ENCODE data around the gene CD247. TPM values are rescaled to one million over a fixed set of nuclear protein-coding genes. Genes with fewer than 3 reads are reported as not detected.

CD247 gene
- total and polyA plus RNA-seq, 2 of the 4 experiments (the other 2 are of a cell fraction) = not detected

DNA sequence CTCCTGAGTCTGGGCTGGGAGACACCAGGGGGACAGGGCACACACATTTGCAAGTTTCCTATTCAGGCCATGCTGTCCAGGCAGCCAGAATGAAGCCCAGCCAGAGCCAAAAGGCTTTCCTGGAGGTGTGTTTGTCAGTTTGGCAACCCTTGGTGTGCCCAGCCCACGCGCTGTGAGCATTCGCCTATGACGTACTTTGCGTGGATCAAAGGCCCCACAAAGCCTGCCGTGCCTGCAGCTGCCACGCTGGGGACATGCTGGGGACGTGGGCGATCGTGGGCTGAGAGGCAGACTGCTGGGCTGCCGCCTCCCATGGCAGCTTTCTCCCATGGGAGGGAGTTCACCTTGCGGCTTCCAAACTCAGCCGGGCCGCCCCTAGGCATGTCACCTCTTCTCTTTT lies 57.5 kb downstream of the CD247 start:
- WGBS, 2 experiments (ENCODE audit: extremely low coverage in 2 of 2, insufficient read length in 1 of 2) = 80% methylated on average over 14 of the region's 14 CpGs; no CpG with 5 or more reads in 1 of the 2 experiments

More for the DNA sequence above, 57.5 kb downstream of the CD247 start:
- no peak overlapping the region for H3K4ac ChIP-seq (ENCODE audit: low read depth, low read length)
- no peak overlapping the region for H4K5ac ChIP-seq (ENCODE audit: low read depth, low read length)
- no peak overlapping the region for H2AK9ac ChIP-seq (replicated peaks; ENCODE audit: low read depth, low read length, poor library complexity)
- no peak overlapping the region for H3K18ac ChIP-seq (ENCODE audit: low read depth, low read length)
- H3K4me2 ChIP-seq (ENCODE audit: low read depth, low read length) = no peak overlapping the region
- intact Hi-C loops (cut with micrococcal nuclease) (no loop called here), dilution Hi-C loops (cut with HindIII; ENCODE audit: low sequenced_read_pairs, unreplicated experiment) (no loop called here), in situ Hi-C loops (cut with MboI; ENCODE audit: low sequenced_read_pairs) (no loop called here)
- POLR2A ChIA-PET (ENCODE audit: unreplicated experiment) = no interaction called here
- H3K56ac ChIP-seq (ENCODE audit: extremely low read depth, insufficient read depth, low read length) = no peak overlapping the region
- no peak overlapping the region for H3K4me3 ChIP-seq (ENCODE audit: insufficient read depth, low read depth, low read length)
- ATAC-seq (ENCODE audit: low read depth) (no peak), DNase-seq (no peak)
- H2AK5ac ChIP-seq (ENCODE audit: low read depth, low read length) = no peak overlapping the region
- no peaks in the 10 kb centered on the region for H3K36me3 ChIP-seq (ENCODE audit: control insufficient read depth, insufficient read depth, low read length)
- no peak overlapping the region for H4K8ac ChIP-seq (ENCODE audit: low read depth in 2 of 2, low read length in 2 of 2)
- H3K4me1 ChIP-seq (ENCODE audit: control insufficient read depth, insufficient read depth, low read length) = no peaks in the 10 kb centered on the region
- peaks cover 36% of the 10 kb centered on the region for H3K27me3 ChIP-seq (ENCODE audit: control insufficient read depth, insufficient read depth, low read length)
- TF ChIP-seq, protein P1, sequence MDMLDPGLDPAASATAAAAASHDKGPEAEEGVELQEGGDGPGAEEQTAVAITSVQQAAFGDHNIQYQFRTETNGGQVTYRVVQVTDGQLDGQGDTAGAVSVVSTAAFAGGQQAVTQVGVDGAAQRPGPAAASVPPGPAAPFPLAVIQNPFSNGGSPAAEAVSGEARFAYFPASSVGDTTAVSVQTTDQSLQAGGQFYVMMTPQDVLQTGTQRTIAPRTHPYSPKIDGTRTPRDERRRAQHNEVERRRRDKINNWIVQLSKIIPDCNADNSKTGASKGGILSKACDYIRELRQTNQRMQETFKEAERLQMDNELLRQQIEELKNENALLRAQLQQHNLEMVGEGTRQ (IDR thresholded peaks at IDR 0.05; ENCODE audit: low read depth, low read length) = no peak
- no peak for TF ChIP-seq MXI1 (IDR thresholded peaks at IDR 0.05; ENCODE audit: borderline replicate concordance, low read depth, low read length)
- TF ChIP-seq RAD21 (IDR thresholded peaks at IDR 0.05; ENCODE audit: low read length) = no peak
- no peak for TF ChIP-seq FOS (IDR thresholded peaks at IDR 0.05; ENCODE audit: low read depth, low read length)
- no peak for TF ChIP-seq RFX5 (IDR thresholded peaks at IDR 0.05; ENCODE audit: low read depth, low read length)
- TF ChIP-seq, protein P2, sequence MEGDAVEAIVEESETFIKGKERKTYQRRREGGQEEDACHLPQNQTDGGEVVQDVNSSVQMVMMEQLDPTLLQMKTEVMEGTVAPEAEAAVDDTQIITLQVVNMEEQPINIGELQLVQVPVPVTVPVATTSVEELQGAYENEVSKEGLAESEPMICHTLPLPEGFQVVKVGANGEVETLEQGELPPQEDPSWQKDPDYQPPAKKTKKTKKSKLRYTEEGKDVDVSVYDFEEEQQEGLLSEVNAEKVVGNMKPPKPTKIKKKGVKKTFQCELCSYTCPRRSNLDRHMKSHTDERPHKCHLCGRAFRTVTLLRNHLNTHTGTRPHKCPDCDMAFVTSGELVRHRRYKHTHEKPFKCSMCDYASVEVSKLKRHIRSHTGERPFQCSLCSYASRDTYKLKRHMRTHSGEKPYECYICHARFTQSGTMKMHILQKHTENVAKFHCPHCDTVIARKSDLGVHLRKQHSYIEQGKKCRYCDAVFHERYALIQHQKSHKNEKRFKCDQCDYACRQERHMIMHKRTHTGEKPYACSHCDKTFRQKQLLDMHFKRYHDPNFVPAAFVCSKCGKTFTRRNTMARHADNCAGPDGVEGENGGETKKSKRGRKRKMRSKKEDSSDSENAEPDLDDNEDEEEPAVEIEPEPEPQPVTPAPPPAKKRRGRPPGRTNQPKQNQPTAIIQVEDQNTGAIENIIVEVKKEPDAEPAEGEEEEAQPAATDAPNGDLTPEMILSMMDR (conservative IDR thresholded peaks at IDR 0.05; ENCODE audit: low read depth, low read length) = no peak
- TF ChIP-seq MAZ (IDR thresholded peaks at IDR 0.05; ENCODE audit: borderline replicate concordance, low read depth, low read length) = no peak
- no peak for TF ChIP-seq NFE2L2 (IDR thresholded peaks at IDR 0.05; ENCODE audit: low read depth, low read length)
- TF ChIP-seq RCOR1 (IDR thresholded peaks at IDR 0.05; ENCODE audit: insufficient replicate concordance, low read length) = no peak
- no peak for TF ChIP-seq CHD1 (IDR thresholded peaks at IDR 0.05; ENCODE audit: low read depth, low read length)
- TF ChIP-seq SMC3 (IDR thresholded peaks at IDR 0.05; ENCODE audit: low read depth, low read length) = no peak
- TF ChIP-seq BHLHE40 (IDR thresholded peaks at IDR 0.05; ENCODE audit: low read depth, low read length) = no peak
- TF ChIP-seq, protein P3, sequence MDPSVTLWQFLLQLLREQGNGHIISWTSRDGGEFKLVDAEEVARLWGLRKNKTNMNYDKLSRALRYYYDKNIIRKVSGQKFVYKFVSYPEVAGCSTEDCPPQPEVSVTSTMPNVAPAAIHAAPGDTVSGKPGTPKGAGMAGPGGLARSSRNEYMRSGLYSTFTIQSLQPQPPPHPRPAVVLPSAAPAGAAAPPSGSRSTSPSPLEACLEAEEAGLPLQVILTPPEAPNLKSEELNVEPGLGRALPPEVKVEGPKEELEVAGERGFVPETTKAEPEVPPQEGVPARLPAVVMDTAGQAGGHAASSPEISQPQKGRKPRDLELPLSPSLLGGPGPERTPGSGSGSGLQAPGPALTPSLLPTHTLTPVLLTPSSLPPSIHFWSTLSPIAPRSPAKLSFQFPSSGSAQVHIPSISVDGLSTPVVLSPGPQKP (IDR thresholded peaks at IDR 0.05; ENCODE audit: borderline replicate concordance, low read depth, low read length) = no peak
- TF ChIP-seq CEBPB (IDR thresholded peaks at IDR 0.05; ENCODE audit: low read depth, low read length) = no peak
- TF ChIP-seq MAFK (IDR thresholded peaks at IDR 0.05; ENCODE audit: low read depth, low read length) = no peak
- TF ChIP-seq POLR2A (IDR thresholded peaks at IDR 0.05; ENCODE audit: low read depth, low read length) = no peak
- no peak overlapping the region for H3K9ac ChIP-seq (ENCODE audit: low read depth, low read length)
- H2AFZ ChIP-seq (replicated peaks; ENCODE audit: low read length, poor library complexity) = no peak overlapping the region
- no peak overlapping the region for H2BK20ac ChIP-seq (ENCODE audit: low read depth, low read length)
- no peak overlapping the region for H3K23ac ChIP-seq (ENCODE audit: low read depth, low read length)
- no peak overlapping the region for H3K14ac ChIP-seq (replicated peaks; ENCODE audit: low read depth, low read length)
- H2BK15ac ChIP-seq (ENCODE audit: low read depth, low read length) = no peak overlapping the region
- CTCF ChIA-PET = no interaction called here
- no TSS peak for BruUV-seq (replicated peaks)
- no peak overlapping the region for H2BK5ac ChIP-seq (ENCODE audit: low read depth, low read length, poor library complexity, severe bottlenecking)
- H4K20me1 ChIP-seq (ENCODE audit: insufficient read depth, low read length) = no peaks in the 10 kb centered on the region
- no peaks in the 10 kb centered on the region; the same call in 1 of the 2 replicates for H3K9me1 ChIP-seq (ENCODE audit: insufficient read depth, low read length)
- H2BK120ac ChIP-seq (ENCODE audit: low read depth, low read length) = no peak overlapping the region
- no peak overlapping the region for H3K27ac ChIP-seq (ENCODE audit: insufficient read depth, low read length)
- H4K91ac ChIP-seq (ENCODE audit: insufficient read depth, low read depth, low read length) = no peak overlapping the region
- no peaks in the 10 kb centered on the region for H3K9me3 ChIP-seq (ENCODE audit: control insufficient read depth, insufficient read depth, low read length)
- no peaks in the 10 kb centered on the region for H3K79me1 ChIP-seq (ENCODE audit: low read depth in 1 of 2, low read length in 2 of 2)
